B cell (primary cell): ENCODE data around the gene KLHL35. TPM values are rescaled to one million over a fixed set of nuclear protein-coding genes. Genes with fewer than 3 reads are reported as not detected.

ENCODE experiments used
- ATAC-seq: fragments of 200-7000 bp; cut with Tn5 transposase; one replicate; pipeline ENCODE4 v1.10.0; 2021; ENCODE audit warnings: low read depth, mild to moderate bottlenecking, moderate number of reproducible peaks, moderate library complexity
- CTCF ChIA-PET: fragments of 350-600 bp; sonication (Branson Sonifier 250); formaldehyde crosslinking; loops from one replicate; lab custom pipeline; 2021; ENCODE audit warnings: antibody characterized with exemption, inconsistent platforms; lab: Charles Lee
- POLR2A ChIA-PET: fragments of 350-600 bp; sonication (Branson Sonifier 250); formaldehyde crosslinking; loops from one replicate; lab custom pipeline; 2021; ENCODE audit warnings: antibody characterized with exemption; lab: Charles Lee
- DNase-seq: peaks from one replicate; pipeline ENCODE4 v3.0.0; 2013
- H2AFZ ChIP-seq: 2 replicates; pipeline ENCODE4 v1.6.1; 2012; ENCODE audit warnings: mild to moderate bottlenecking, low read depth, low read length; ENCODE audit not compliant: insufficient read depth, poor library complexity, severe bottlenecking
- H3K27ac ChIP-seq, 2 donors: 1 replicate in 1 of 2; 2 replicates in 1 of 2; pipeline ENCODE4 v1.5.1; 2012 to 2013; ENCODE audit warnings: low read length in 2 of 2, mild to moderate bottlenecking in 2 of 2, moderate library complexity in 1 of 2
- H3K27me3 ChIP-seq, 4 experiments: fragments of 200-600 bp in 1 of 4; sonication (generic) in 1 of 4; replicated peaks in 1 of 4; 1 replicate in 2 of 4; 2 replicates in 2 of 4; pipeline versions ENCODE4 v1.6.1 to v1.7.0; 2013 to 2016; ENCODE audit warnings: low read length in 3 of 4, mild to moderate bottlenecking in 2 of 4, mixed read lengths in 1 of 4, moderate library complexity in 1 of 4; ENCODE audit not compliant: insufficient read depth in 4 of 4, control insufficient read depth in 3 of 4; ENCODE audit errors: control extremely low read depth in 1 of 4
- H3K36me3 ChIP-seq, 2 experiments: replicated peaks in 1 of 2; 1 replicate in 1 of 2; 2 replicates in 1 of 2; pipeline versions ENCODE4 v1.6.1 to v1.7.1; 2013; ENCODE audit warnings: low read length in 1 of 2; ENCODE audit not compliant: insufficient read depth in 2 of 2, control insufficient read depth in 1 of 2; ENCODE audit errors: control extremely low read depth in 1 of 2, extremely low read depth in 1 of 2
- H3K4me1 ChIP-seq, 2 donors: fragments of 200-600 bp in 1 of 2; sonication (generic) in 1 of 2; 1 replicate in 1 of 2; 2 replicates in 1 of 2; pipeline versions ENCODE4 v1.5.1 to v1.6.1; 2013 to 2017; ENCODE audit warnings: low read length in 2 of 2; ENCODE audit not compliant: control insufficient read depth in 2 of 2, insufficient read depth in 2 of 2
- H3K4me2 ChIP-seq: replicated peaks from 2 replicates; pipeline ENCODE3; 2012; ENCODE audit warnings: mild to moderate bottlenecking, low read depth, low read length; ENCODE audit not compliant: poor library complexity, severe bottlenecking
- H3K4me3 ChIP-seq, 5 experiments: fragments of 200-600 bp in 1 of 5; sonication (generic) in 1 of 5; 1 replicate in 3 of 5; 2 replicates in 2 of 5; pipeline versions ENCODE4 v1.5.1 to v1.7.0; 2011 to 2016; ENCODE audit warnings: low read length in 4 of 5, mild to moderate bottlenecking in 4 of 5, low read depth in 2 of 5, control low read depth in 1 of 5, moderate library complexity in 1 of 5; ENCODE audit not compliant: insufficient read depth in 1 of 5; ENCODE audit errors: control extremely low read depth in 1 of 5, extremely low read depth in 1 of 5
- H3K79me2 ChIP-seq: fragments of 200-600 bp; sonication (generic); one replicate; pipeline ENCODE4 v1.6.0; 2016; ENCODE audit warnings: low read length; ENCODE audit not compliant: control insufficient read depth, insufficient read depth
- H3K9ac ChIP-seq: fragments of 200-600 bp; sonication (generic); 2 replicates; pipeline ENCODE4 v1.6.1; 2017; ENCODE audit warnings: mild to moderate bottlenecking, low read length, moderate library complexity
- H3K9me3 ChIP-seq, 3 donors: one replicate each; pipeline versions ENCODE4 v1.6.1 to v1.7.1; 2013; ENCODE audit warnings: low read length in 2 of 3; ENCODE audit not compliant: control insufficient read depth in 2 of 3, insufficient read depth in 1 of 3; ENCODE audit errors: control extremely low read depth in 1 of 3
- H4K20me1 ChIP-seq: 2 replicates; pipeline ENCODE4 v1.6.0; 2012; ENCODE audit warnings: mild to moderate bottlenecking, low read length; ENCODE audit not compliant: insufficient read depth, control insufficient read depth, poor library complexity, severe bottlenecking
- H3K27ac Mint-ChIP-seq: one replicate; pipeline ENCODE4 v1.8.0; 2021; ENCODE audit warnings: mixed read lengths
- H3K27me3 Mint-ChIP-seq: one replicate; pipeline ENCODE4 v1.8.0; 2021; ENCODE audit warnings: mixed read lengths
- H3K4me1 Mint-ChIP-seq: one replicate; pipeline ENCODE4 v1.8.0; 2021; ENCODE audit warnings: mixed read lengths
- H3K4me3 Mint-ChIP-seq: one replicate; pipeline ENCODE4 v1.8.0; 2021; ENCODE audit warnings: mixed read lengths
- H3K9me3 Mint-ChIP-seq: one replicate; pipeline ENCODE4 v1.8.0; 2022; ENCODE audit warnings: mixed read lengths; ENCODE audit not compliant: insufficient read depth
- EZH2 ChIP-seq: IDR thresholded peaks from 2 replicates; pipeline ENCODE4 v1.6.1; 2012; ENCODE audit warnings: borderline replicate concordance, low read depth, mild to moderate bottlenecking, moderate library complexity, low read length; ENCODE audit not compliant: insufficient read depth, poor library complexity, severe bottlenecking
- WGBS: methylation state at CpG from one replicate; pipeline ENCODE4 v1.1.5; 2013; ENCODE audit warnings: missing lambda C conversion rate; ENCODE audit not compliant: insufficient coverage; 5-methylcytosine and 5-hydroxymethylcytosine counted together
- intact Hi-C: fragments of 100-400 bp; cut with micrococcal nuclease; formaldehyde crosslinking; loops from one replicate; pipeline ENCODE4 v1.10.0; 2022
- polyA plus RNA-seq: library from polyadenylated mRNA; depleted of rRNA; stranded (reverse); fragments of >200 nt; gene quantifications from 2 replicates; pipeline ENCODE4 v1.2.3, GENCODE V29; 2012
- total RNA-seq, 2 donors: library from RNA; stranded (reverse); fragments of 120-200 nt in 1 of 2; gene quantifications; 1 replicate in 1 of 2; 2 replicates in 1 of 2; pipeline versions ENCODE4 v1.2.3 to v1.2.4, GENCODE V29; 2013 to 2022
- TF ChIP-seq, protein P1 (sequence below): fragments of 200-600 bp; IDR thresholded peaks from one replicate; pipeline ENCODE4 v1.8.0; 2022; ENCODE audit warnings: antibody characterized with exemption, mild to moderate bottlenecking

The KLHL35 gene
- total and polyA plus RNA-seq, 2 donors (not counting 1 experiment from before 2014, with no cell fraction given): 0.55 to 0.59 TPM

DNA sequence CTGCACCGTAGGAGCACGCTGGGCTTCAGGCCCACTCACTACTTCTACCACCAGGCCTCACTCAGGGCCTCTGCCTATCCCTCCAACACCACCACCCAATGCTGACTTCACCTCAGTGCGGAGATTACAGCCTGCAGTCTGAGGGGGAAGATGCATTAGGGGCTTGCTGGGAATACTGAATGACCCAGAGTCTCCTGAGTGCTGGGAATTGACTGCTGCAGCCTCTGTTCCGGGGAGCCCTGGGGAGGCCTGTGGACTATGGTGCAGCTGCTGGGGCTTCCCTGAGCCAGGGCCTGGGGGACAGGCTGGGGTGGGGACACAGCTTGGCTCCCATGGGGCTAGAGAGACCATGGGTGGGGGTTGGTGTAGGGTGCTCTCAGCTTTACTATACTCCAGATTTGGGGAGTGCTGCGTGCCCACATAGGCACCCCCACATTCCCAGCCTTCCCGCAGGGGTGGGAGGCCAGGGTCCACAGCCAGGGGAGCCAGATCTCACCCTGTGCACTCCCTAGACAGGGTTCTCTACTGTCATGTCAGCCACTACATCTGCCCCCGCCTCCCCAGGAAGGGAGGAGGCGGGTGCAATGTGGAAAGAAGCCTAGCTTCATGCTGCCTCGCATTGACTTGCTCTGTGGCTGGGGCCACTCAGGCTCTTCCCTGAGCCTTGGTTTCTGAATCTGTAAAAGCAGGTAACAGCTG is 48.4 kb upstream of the KLHL35 start:
- H3K27ac ChIP-seq: no peak overlapping the region
- ATAC-seq (no peak), DNase-seq (no peak)
- H4K20me1 ChIP-seq: no peaks in the 10 kb centered on the region
- ChIA-PET CTCF (no interaction called here), POLR2A (no interaction called here)
- 89% methylated on average over 5 of the region's 9 CpGs for whole genome bisulfite sequencing
- no peak overlapping the region for H3K4me3 Mint-ChIP-seq
- H3K9ac ChIP-seq: no peak overlapping the region
- no peaks in the 10 kb centered on the region for H3K4me1 ChIP-seq
- no peak overlapping the region for H2AFZ ChIP-seq
- no peaks in the 10 kb centered on the region for H3K79me2 ChIP-seq
- TF ChIP-seq, protein P1, sequence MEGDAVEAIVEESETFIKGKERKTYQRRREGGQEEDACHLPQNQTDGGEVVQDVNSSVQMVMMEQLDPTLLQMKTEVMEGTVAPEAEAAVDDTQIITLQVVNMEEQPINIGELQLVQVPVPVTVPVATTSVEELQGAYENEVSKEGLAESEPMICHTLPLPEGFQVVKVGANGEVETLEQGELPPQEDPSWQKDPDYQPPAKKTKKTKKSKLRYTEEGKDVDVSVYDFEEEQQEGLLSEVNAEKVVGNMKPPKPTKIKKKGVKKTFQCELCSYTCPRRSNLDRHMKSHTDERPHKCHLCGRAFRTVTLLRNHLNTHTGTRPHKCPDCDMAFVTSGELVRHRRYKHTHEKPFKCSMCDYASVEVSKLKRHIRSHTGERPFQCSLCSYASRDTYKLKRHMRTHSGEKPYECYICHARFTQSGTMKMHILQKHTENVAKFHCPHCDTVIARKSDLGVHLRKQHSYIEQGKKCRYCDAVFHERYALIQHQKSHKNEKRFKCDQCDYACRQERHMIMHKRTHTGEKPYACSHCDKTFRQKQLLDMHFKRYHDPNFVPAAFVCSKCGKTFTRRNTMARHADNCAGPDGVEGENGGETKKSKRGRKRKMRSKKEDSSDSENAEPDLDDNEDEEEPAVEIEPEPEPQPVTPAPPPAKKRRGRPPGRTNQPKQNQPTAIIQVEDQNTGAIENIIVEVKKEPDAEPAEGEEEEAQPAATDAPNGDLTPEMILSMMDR: no peak
- no peak for TF ChIP-seq EZH2
- H3K4me3 ChIP-seq: no peak overlapping the region
- no peaks in the 10 kb centered on the region for H3K36me3 ChIP-seq
- no peaks in the 10 kb centered on the region for H3K27me3 Mint-ChIP-seq
- intact Hi-C loops: no loop called here
- H3K4me1 Mint-ChIP-seq: peaks cover 2% of the 10 kb centered on the region
- H3K4me2 ChIP-seq: no peak overlapping the region
- H3K9me3 ChIP-seq: no peaks in the 10 kb centered on the region
- H3K27ac Mint-ChIP-seq: no peak overlapping the region
- no peaks in the 10 kb centered on the region for H3K9me3 Mint-ChIP-seq
- no peaks in the 10 kb centered on the region for H3K27me3 ChIP-seq
